GM13977 (cell line): ENCODE results near the gene RILP.

Experiments used
- DNase-seq: peaks from one replicate; pipeline ENCODE4 v3.0.0; 2012; ENCODE audit warnings: low spot score
- CTCF ChIP-seq: IDR thresholded peaks from 2 replicates; pipeline ENCODE4 v1.5.1; 2012; ENCODE audit warnings: mild to moderate bottlenecking, control low read depth; ENCODE audit not compliant: insufficient read depth; ENCODE audit errors: extremely low read depth, missing control alignments
- in situ Hi-C: fragments of 300-500 bp; cut with MboI; formaldehyde crosslinking; loops from one replicate; pipeline ENCODE4 v1.12.0; 2022; ENCODE audit warnings: low sequenced_read_pairs, low pct_unique_long_range_greater_than_20kb, mixed read lengths, inconsistent platforms; ENCODE audit not compliant: unreplicated experiment

RILP gene

GRCh38 chr17:1605681-1606351 lies 43.9 kb downstream of the RILP start:
- in situ Hi-C loops: no loop called here
- no peak for TF ChIP-seq CTCF

DNA sequence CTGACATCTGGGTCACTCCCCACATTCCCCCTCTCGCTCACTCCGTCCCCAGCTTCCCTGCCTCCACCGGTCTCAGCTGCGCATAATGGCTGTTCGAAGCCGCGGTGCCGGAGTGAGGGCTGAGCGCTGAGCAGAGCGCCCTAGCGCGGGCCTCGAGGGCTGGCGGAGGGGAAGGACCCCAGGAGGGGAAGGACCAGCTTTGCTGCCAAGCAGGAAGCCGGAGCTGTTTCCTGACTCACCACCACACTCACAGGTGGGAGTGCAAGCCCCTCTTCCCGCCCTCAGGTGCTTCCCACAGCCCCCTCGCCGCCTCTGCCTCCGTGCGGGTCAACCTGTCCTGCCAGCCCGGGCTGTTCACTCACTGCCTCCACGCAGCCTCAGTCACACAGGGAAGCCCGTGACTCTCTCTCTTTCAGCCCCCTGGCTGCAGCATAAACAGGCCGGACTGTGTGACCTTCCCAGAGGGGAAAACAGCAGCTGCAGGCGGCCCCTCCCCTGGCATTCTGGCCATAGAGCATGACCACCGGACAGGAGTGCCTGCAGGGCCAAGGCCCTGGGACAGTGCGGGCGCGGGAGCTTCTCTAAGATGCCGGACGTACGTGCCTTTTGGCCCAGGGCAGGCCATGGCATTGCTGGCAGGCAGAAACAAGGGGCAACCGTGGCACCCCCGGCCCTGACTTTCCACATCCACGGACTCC lies 44.7 kb downstream of the RILP start:
- TF ChIP-seq CTCF: no peak
- DNase-seq: no peak
- in situ Hi-C loops: no loop called here

More at GRCh38 chr17:1605681-1606351, 43.9 kb downstream of the RILP start:
- no peak for DNase-seq

DNA sequence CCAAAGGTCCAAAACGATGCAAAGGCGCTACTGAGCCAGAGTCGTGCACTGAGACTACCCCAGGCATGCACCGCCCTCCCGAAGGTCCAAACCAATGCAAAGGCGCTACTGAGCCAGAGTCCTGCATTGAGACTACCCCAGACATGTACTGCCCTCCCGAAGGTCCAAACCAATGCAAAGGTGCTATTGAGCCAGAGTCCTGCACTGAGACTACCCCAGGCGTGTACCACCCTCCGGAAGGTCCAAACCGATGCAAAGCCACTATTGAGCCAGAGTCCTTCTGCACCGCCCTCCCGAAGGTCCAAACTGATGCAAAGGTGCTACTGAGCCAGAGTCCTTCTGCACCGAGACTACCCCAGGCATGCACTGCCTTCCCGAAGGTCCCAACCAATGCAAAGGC lies 48.1 kb downstream of the RILP start:
- no peak for DNase-seq
- no peak for TF ChIP-seq CTCF
- in situ Hi-C loops: no loop called here

- no peak for TF ChIP-seq CTCF
- in situ Hi-C loops: no loop called here
- no peak for DNase-seq
Measured at GRCh38 chr17:1598399-1599095, 51.1 kb downstream of the RILP start.

DNA sequence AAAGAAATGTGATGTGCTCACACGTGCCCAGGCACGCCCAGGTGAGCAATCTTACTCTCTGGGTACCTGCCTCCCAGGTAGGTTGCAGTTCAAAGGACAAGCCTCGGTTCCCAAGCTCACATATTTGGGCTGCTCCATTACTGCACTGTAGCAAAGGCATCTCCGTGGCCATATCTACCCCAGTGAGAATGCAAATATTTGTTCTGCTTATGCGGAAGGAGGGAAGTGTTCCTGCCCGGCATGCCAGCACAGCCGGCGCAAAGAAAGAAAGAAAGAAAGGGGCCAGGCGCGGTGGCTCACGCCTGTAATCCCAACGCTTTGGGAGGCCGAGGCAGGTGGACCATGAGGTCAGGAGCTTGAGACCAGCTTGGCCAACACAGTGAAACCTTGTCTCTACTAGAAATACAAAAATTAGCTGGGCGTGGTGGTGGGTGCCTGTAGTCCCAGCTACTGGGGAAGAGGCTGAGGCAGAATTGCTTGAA lies 51.8 kb downstream of the RILP start:
- no peak for TF ChIP-seq CTCF
- DNase-seq: no peak
- in situ Hi-C loops: no loop called here
